ENCODE measurements around the gene CSTPP1.

Gene CSTPP1

GRCh38 chr11:47130543-47130942, 194.0 kb downstream of the CSTPP1 start:
- no peak for FAIRE-seq
- DNase-seq (ENCODE audit: low spot score) = no peak

DNA sequence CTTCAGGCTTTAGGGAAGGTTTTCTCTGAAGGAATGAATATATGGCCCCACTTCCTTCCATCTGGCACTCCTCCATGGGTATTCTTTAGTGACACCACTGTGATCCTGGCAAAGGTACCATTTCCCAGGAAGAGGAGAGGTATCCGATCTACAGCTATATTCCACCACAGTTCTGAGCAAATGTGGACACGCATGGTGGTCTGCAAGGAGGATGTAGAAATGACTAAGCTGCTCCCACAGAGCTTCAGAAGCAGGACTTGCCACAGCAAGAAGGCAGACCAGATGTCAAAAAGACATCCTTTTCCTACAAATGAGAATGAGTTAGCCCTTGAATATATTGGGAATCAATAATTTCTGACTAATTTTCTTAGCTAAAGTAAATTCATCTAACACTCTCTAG, 194.6 kb downstream of the CSTPP1 start:
- FAIRE-seq (no peak), DNase-seq (ENCODE audit: low spot score) (no peak)

GRCh38 chr11:47132490-47132889, 195.9 kb downstream of the CSTPP1 start:
- no peak for FAIRE-seq
- no peak for DNase-seq (ENCODE audit: low spot score)

DNA sequence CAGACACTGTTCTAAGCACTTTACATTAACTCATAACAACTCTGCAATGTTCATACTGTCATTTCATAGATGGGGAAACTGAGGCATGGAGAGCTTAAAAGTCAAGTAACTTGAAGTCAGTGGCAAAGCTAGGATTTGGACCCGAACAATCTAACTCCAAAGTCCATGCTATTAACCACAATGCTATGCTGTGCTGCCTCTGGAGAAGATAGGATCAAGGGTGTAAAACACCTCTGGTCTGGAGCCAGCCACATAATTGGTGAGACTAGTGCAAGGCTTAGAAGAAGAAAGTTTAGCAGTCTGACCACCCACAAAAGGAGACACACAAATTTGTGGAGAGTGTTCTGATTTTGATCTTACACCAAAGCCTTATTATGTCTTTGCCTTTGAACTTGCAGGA, 196.4 kb downstream of the CSTPP1 start:
- no peak for FAIRE-seq
- no peak for DNase-seq (ENCODE audit: low spot score)

DNA sequence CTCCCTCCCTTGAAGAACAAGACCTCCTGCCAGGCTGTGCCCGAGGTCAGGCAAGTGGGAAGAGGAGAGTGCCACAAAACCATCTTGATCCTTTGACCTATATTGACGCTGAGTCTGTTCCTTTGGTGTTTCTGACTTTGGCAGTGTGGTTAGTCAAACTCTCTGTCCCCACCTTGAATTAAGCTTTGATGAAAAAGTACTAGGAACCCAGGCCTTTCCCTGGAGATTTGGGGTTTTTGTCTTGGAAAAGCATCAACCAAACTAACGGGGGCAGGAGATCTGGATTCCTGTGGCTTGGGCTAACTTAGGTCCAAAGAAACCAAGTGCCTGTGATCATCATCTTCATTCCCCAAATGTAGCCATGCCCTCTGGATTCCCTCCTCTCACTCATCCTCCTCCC, 199.8 kb downstream of the CSTPP1 start:
- no peak for DNase-seq (ENCODE audit: low spot score)
- FAIRE-seq = no peak

DNA sequence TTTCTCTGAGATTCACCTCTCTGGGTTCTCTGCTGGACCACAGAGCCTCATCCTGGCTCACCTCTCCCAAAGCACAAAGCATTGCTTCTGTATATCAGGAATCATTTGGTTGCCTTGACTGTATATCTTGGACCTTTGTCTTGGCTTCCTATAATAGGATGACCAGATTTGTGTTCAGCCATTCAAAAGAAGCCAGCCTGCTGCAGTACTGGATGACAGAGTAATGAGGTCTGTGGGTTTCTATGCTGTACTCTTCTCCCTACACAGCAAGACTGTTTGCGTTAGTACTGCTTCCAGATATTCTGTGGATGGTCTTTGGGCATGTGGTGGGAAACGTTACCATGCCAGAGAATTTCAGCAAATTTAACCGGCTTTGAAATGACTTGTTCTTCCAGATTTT, 200.4 kb downstream of the CSTPP1 start:
- FAIRE-seq = no peak

GRCh38 chr11:47137476-47137875, 200.9 kb downstream of the CSTPP1 start:
- DNase-seq (ENCODE audit: low spot score) = no peak
- FAIRE-seq = no peak

More for the DNA sequence above, 200.4 kb downstream of the CSTPP1 start:
- DNase-seq (ENCODE audit: low spot score) = no peak

DNA sequence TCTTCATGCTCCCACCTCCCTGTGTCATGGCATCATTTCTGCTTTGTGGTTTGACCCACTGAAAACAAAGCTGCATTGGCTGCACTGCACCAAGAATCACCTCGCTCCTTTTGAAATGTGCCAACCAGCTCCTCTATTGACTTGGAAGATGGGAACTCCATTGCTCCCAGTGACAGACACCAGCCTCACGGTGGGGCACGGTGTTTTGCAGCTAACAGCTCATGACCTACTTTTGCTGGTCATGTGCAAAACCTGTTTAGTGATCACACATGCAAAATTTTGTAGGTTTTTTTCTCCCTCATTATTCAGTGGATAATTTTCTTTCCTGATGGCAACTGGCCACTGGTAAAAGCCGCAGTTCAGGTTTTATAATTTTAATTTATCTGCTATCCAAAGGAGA, 203.3 kb downstream of the CSTPP1 start:
- no peak for DNase-seq (ENCODE audit: low spot score)
- no peak for FAIRE-seq

GRCh38 chr11:47143322-47143721, 206.8 kb downstream of the CSTPP1 start:
- DNase-seq (ENCODE audit: low spot score) (no peak), FAIRE-seq (no peak)

DNA sequence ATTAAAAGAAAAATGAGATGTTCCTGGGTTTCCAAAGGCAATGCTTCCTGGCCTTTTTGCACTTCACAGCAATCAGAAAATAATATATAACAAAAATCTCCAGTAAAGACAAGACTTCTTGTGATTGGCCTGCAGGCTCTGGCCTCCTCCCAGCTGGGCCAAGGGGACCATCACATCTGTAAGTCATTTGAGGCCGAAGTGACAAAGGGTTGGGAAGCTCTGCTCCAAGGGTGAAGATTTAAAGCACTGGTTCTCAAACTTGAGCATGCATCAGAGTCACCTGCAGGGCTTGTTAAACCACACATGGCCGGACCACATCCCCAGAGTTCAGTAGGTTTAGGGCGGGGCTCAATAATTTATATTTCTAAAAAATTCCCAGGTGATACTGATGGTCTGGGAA, 208.0 kb downstream of the CSTPP1 start:
- FAIRE-seq = no peak

DNA sequence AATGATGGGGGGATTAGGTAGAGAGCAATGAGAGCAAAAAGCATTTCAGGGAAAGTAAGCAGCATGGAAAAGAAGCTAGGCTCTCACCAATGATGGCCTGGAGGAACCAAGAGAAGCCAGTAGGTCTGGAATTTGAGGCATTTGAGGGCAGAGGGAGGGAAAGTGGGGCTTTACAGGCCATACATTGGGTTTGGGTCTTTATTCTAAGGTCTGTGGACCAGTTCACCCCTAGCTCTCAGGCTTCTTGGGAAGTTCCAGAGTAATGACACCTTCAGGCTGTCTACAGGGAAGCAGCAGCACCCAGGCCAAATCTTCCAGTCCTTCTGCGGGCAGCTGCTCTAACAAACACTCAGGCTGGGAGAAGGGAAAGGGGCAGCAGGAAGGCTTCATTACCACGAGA, 210.7 kb downstream of the CSTPP1 start:
- DNase-seq (ENCODE audit: low spot score) = no peak
- no peak for FAIRE-seq

More for the DNA sequence above, 208.0 kb downstream of the CSTPP1 start:
- no peak for DNase-seq (ENCODE audit: low spot score)

DNA sequence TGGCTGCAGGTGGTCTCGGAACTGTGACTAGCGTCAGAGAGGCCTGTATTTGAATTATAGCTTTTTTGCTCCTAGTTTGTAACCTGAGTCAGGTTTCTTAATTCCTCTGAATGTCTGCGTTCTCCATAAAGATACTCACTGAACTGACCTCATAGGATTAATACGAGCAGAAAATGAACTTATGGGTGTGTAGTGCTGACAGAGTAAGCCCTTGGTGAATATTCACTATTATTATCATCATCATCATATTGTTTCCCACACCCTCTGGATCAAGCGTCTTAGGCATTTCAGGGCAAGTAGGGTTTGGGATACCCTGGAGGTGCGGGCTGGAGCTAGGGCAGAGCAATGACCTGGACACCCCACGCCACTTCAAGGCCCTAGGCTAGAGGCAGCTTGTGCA, 211.1 kb downstream of the CSTPP1 start:
- DNase-seq (ENCODE audit: low spot score) = no peak
- FAIRE-seq = no peak

DNA sequence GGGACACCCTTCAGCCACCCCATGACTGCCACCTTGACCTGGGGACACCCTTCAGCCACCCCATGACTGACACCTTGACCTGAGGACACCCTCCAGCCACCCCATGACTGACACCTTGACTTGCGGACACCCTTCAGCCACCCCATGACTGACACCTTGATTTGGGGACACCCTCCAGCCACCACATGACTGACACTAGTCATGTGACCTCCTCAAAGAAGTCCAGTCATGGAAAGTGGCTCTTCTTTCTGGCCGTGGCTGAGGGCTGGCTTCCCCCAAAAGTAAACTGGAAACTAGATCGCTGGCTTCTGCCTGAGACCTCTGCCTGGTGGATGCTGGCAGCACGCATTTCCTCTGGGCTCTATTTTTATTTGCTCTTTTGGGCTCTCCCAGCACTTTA, 211.7 kb downstream of the CSTPP1 start:
- FAIRE-seq (no peak), DNase-seq (ENCODE audit: low spot score) (no peak)

DNA sequence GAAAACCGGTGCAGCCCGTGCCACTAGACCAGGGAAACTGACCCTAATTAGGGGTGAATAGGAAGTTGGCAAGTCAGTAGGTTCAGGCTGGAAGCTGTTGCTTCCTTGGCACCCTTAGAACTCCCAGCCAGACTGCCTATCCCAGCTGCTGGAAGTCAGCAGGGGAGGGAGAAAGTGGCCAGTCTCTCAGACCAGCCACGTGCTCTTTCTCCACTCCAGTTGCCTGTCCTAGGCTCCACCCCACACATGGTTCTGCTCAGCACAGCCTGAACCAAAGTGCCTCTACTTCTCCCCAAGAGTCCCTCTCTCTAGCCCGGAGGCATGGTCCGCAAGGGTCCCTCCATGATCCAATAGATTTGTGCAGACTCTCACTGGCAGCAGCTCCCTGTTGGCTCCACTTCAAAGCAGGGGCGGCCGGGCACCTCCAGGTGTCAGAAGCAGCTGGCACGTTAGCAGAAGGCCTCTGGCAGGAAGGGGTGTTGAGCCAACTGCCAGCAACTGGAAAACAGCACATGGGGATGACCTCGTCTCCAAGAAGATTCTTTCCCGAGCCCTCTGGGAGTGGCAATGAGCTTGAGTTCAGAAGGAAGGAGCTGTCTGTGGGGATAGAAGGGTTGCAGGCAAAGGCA, 212.5 kb downstream of the CSTPP1 start:
- DNase-seq (ENCODE audit: low spot score) (no peak), FAIRE-seq (no peak)

DNA sequence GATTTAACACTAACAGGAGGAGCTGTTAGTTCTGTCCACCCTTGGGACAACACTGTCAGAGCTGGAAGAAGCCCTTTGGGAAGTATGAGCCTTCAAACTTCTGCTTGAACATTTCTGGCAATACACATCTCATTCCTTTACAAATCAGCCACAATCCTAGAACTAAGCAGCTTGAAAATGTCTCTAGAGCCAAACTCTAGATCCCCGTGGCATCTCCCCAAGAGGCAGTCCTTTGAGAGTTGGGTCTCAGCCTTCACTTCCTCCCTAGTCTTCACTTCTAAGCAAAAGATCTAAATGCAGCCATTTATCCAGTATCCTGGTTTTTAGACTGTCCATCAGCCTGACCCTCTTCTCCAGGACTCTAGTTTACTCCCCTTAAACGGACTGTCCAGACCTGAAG, 213.2 kb downstream of the CSTPP1 start:
- DNase-seq (ENCODE audit: low spot score) = no peak
- no peak for FAIRE-seq

GRCh38 chr11:47152126-47152952, 215.8 kb downstream of the CSTPP1 start:
- FAIRE-seq (no peak), DNase-seq (ENCODE audit: low spot score) (no peak)

- FAIRE-seq (peak; percentile 7), DNase-seq (ENCODE audit: low spot score) (peak; percentile 42)
Observed at GRCh38 chr11:47152953-47153950, 216.7 kb downstream of the CSTPP1 start.

- no peak for DNase-seq (ENCODE audit: low spot score)
Observed at GRCh38 chr11:47154616-47155570, 218.3 kb downstream of the CSTPP1 start.

DNA sequence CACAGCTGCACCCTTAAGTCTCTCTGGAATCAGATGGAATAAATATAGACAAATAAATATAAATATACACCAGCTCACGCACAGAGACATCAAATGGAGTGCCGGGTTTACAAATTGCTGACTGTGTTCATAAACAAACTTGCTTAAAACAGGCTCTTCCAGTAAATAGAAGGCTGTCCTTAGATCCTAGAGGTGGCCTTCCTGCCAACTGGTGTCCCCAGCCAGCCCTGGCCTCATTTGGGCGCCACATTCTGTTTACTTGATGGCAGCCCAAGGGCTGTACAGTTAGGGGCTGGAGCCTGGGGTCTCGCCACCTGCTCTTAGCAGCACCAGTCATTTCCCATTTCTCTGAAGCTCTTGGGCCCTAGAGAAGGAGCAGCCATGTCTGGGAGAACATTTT, 219.3 kb downstream of the CSTPP1 start:
- FAIRE-seq = no peak
- no peak for DNase-seq (ENCODE audit: low spot score)

More at GRCh38 chr11:47154616-47155570, 218.3 kb downstream of the CSTPP1 start:
- FAIRE-seq = no peak

DNA sequence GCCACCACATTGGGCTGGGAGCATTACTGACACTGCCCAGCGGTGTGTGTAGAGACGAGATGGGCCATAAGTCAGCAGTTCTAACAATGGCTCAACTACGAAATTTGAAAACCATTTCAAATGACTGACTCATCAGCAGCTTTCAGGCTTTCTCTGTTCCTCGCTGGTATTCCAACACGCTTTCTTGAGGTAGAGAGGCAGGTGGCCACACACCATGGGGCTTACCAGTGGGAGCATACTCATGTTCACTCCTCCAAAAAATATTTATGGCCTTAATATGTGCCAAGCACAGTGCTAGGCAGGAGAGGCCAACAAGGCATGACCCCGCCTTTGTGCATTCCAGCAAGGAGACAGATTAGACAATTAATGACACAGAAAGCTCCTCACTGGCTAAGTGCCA, 219.8 kb downstream of the CSTPP1 start:
- no peak for DNase-seq (ENCODE audit: low spot score)
- FAIRE-seq = no peak

DNA sequence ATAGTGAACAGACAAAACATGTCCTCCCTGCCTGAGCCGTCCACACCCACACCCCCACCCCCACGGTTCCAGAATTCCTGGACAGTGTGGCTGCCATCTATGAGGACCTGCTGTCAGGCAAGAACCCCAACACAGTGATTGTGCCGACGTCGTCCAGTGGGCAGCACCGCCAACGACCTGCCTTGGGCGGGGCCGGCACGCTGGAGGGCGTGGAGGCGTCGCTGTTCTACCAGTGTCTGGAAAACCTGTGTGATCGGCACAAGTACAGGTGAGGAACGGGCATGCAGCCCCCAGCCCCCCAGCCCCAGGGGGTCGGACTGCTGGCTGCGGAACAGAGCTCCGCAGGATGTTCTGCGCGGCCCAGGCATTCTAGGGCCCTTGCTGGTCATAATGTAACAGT, 220.4 kb downstream of the CSTPP1 start:
- FAIRE-seq (no peak), DNase-seq (ENCODE audit: low spot score) (no peak)
